ENCODE measurements around the gene NR2F1. TPM values are rescaled to one million over a fixed set of nuclear protein-coding genes. Genes with fewer than 3 reads are reported as not detected.

The NR2F1 gene
- total RNA-seq, 1 donor from 2014 or later = 1.9 TPM

- ATAC-seq (no peak), DNase-seq (no peak)
- intact Hi-C loops (cut with micrococcal nuclease) = no loop called here
Measured at GRCh38 chr5:93601071-93601801, 18.2 kb downstream of the NR2F1 start.

GRCh38 chr5:93601802-93602155 is 18.8 kb downstream of the NR2F1 start:
- ATAC-seq (no peak), DNase-seq (no peak)
- intact Hi-C loops (cut with micrococcal nuclease) = no loop called here

GRCh38 chr5:93602241-93603077 is 19.4 kb downstream of the NR2F1 start:
- intact Hi-C loops (cut with micrococcal nuclease) = no loop called here
- no peak for ATAC-seq
- no peak for DNase-seq

GRCh38 chr5:93603078-93603792 is 20.2 kb downstream of the NR2F1 start:
- DNase-seq (no peak), ATAC-seq (no peak)
- intact Hi-C loops (cut with micrococcal nuclease) = no loop called here

GRCh38 chr5:93603793-93604643 is 21.0 kb downstream of the NR2F1 start:
- DNase-seq (no peak), ATAC-seq (no peak)
- intact Hi-C loops (cut with micrococcal nuclease) = no loop called here

GRCh38 chr5:93604644-93605515 is 21.9 kb downstream of the NR2F1 start:
- DNase-seq (no peak), ATAC-seq (no peak)
- intact Hi-C loops (cut with micrococcal nuclease) = loop anchor here (5.0 kb wide), 1 partner anchor 197 kb away; no protein-coding TSS in a partner anchor

- ATAC-seq (no peak), DNase-seq (no peak)
- intact Hi-C loops (cut with micrococcal nuclease) = loop anchor here (5.0 kb wide), 1 partner anchor 196 kb away; no protein-coding TSS in a partner anchor
Measured at GRCh38 chr5:93606382-93606752, 23.3 kb downstream of the NR2F1 start.

GRCh38 chr5:93607367-93608258 is 24.6 kb downstream of the NR2F1 start:
- ATAC-seq = peak; percentile 57
- intact Hi-C loops (cut with micrococcal nuclease) = loop anchor here (5.0 kb wide), 1 partner anchor 195 kb away; no protein-coding TSS in a partner anchor
- no peak for DNase-seq

GRCh38 chr5:93608855-93609254 is 25.8 kb downstream of the NR2F1 start:
- DNase-seq (no peak), ATAC-seq (no peak)
- intact Hi-C loops (cut with micrococcal nuclease) = loop anchor here (5.0 kb wide), 1 partner anchor 193 kb away; no protein-coding TSS in a partner anchor

- intact Hi-C loops (cut with micrococcal nuclease) = loop anchor here (5.0 kb wide), 1 partner anchor 193 kb away; no protein-coding TSS in a partner anchor
- no peak for DNase-seq
- no peak for ATAC-seq
Measured at GRCh38 chr5:93609762-93610161, 26.7 kb downstream of the NR2F1 start.

- no peak for ATAC-seq
- DNase-seq = no peak
- intact Hi-C loops (cut with micrococcal nuclease) = no loop called here
Measured at GRCh38 chr5:93610581-93611272, 27.7 kb downstream of the NR2F1 start.

GRCh38 chr5:93611273-93611975 is 28.4 kb downstream of the NR2F1 start:
- intact Hi-C loops (cut with micrococcal nuclease) = no loop called here
- DNase-seq (no peak), ATAC-seq (no peak)

- no peak for DNase-seq
- intact Hi-C loops (cut with micrococcal nuclease) = no loop called here
- ATAC-seq = no peak
Measured at GRCh38 chr5:93611976-93612854, 29.2 kb downstream of the NR2F1 start.

GRCh38 chr5:93612855-93613243 is 29.8 kb downstream of the NR2F1 start:
- no peak for ATAC-seq
- intact Hi-C loops (cut with micrococcal nuclease) = no loop called here
- DNase-seq = no peak

All from left ventricle myocardium superior (tissue), 1 donor.